ENCODE measurements around the gene FAM210A.

FAM210A gene

DNA sequence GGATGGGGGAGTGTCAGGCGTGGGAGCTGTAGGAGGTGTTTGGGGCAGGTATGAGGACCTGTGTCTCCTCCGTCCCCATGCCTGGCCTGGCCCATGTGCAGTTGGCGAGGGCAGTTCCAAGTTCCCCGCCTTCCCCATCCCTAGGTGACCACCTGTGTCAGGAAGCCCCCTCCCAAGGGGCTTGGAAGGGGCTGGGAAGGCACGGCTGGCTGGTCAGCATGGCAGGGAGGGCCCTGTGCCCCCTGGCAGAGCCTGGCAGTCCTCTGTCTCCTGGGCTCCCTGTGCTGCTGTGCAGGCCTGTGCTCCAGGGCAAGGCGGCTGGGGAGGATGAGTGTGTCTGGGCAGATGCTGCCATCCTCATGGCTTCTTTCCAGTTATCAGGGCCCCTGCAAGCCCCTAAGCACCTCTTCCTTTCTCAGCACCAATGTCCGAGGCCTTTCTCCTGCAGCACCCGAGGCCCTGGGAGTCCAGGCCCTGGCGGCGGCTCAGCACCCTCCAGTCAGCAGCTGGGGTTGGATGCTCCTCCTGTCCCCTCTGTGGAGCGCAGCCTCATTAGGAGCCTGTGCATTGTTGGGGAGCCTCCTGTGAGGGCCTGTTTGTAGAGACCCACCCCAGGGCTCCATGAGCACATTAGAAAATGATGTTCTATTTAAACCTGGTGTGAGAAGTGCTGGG lies 101.7 kb downstream of the FAM210A start:
- FAIRE-seq: no peak
- DNase-seq (ENCODE audit: insufficient read length, low spot score): no peak

DNA sequence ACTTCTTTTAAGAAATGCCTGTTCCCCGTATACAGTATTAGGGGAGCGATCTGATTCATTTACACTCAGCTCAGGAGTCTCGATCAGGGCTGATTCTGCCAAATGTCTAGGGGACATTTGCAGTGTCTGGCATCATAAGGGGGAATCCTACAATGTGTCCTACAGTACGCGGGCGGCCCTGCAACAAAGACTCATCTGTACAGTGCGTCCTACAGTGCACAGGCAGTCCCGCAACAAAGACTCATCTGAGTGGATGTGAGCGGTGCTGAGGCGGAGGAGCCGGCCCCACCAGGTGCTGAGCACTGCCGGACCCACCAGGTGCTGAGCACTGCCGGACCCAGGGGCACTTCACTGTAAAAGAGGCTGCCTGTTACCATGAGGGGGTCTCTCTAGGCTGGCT lies 102.5 kb downstream of the FAM210A start:
- DNase-seq (ENCODE audit: insufficient read length, low spot score) (no peak), FAIRE-seq (no peak)

DNA sequence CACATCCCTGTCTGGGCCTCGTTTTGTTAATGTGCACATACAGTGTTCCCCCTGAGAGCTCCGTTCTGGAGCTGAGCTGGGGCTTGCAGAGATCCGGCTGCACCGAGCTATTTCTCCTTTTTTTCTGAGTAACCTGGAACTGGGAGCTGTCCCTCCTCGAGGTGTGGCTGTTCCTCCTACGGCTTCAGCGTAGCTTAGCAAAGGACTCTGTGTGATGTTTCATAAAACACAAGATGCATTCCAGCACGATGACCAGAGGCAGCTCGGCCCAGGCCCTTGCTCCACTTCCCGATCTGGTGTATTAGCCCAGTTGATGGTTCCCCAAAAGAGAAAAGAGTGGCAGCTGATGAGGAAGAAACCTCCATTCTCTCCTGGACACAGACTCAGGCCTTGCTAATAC lies 103.0 kb downstream of the FAM210A start:
- DNase-seq (ENCODE audit: insufficient read length, low spot score): no peak
- no peak for FAIRE-seq

DNA sequence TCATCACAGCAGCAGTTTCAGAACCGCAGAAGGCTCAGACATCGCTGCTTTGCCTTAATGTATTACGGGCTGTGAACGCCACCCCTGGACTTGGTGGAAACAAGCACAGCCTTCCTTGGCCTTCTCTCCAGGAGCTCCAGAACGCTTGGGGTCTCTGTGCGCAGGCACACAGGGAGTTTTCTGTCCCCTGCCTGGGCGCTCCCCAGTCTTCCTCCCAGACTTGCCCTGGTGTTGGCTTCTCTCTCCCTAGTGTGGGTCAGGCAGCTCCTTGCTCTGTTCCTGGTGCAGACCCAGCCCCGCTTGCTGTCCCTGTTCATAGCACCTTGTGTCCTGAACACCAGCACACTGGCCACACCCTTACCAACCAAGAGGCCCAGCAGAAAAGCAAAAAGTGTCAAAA lies 103.6 kb downstream of the FAM210A start:
- DNase-seq (ENCODE audit: insufficient read length, low spot score): no peak
- FAIRE-seq: no peak

DNA sequence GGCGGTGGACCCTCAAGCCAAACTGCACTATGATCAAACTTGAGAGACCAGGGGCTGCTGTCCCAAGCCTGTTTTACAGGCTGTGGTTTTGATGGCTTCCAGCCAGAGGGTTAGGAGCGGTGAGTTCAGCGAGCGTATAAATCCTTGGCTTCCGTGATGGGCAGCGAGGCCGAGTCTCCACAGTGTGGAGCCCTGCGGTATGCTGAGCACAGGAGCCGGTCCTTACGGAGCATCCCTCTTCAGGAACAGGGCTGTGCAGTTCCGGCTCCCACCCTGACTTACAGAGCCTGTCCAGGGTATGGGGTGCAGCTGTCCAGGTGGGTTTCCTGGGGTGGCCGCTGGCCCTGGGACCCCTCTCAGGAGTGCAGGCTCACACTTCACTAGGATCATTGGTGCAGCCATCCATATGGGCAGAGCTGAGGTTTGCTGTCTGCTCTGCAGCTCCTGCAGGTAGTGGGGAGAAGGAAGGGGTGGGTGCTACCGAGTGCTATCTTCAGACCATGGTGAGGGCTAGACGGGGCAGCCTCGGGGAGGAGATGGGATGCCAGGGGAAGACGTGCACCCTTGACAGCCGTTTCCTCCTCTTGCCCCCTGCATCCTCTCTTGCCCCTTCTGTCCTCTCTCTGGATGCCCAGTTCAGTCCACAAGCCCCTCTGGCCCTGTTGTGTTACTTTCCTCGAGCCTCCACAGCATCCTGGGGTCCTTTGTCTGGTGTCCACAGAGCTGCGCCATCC lies 104.3 kb downstream of the FAM210A start:
- FAIRE-seq (no peak), DNase-seq (ENCODE audit: insufficient read length, low spot score) (no peak)

DNA sequence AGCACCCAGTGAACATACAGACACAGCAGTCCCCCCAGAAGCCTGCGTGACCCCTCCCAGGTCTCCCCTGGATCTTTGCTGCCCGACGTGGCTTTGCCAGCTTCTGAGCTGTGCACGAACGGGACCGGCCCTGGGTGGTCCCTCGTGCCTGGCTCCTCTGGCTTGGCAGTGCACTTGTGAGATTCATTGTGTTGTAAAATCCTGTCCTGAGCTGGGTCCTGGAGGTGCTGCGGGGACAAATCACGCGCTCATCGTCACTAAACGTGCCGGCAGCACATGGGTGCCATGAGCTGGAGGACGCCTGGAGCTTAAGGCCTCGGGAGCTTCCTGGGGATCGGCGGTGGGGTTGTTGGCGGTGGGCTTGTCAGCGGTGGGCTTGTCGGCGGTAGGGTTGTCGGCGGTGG lies 104.9 kb downstream of the FAM210A start:
- DNase-seq (ENCODE audit: insufficient read length, low spot score) (no peak), FAIRE-seq (no peak)

DNA sequence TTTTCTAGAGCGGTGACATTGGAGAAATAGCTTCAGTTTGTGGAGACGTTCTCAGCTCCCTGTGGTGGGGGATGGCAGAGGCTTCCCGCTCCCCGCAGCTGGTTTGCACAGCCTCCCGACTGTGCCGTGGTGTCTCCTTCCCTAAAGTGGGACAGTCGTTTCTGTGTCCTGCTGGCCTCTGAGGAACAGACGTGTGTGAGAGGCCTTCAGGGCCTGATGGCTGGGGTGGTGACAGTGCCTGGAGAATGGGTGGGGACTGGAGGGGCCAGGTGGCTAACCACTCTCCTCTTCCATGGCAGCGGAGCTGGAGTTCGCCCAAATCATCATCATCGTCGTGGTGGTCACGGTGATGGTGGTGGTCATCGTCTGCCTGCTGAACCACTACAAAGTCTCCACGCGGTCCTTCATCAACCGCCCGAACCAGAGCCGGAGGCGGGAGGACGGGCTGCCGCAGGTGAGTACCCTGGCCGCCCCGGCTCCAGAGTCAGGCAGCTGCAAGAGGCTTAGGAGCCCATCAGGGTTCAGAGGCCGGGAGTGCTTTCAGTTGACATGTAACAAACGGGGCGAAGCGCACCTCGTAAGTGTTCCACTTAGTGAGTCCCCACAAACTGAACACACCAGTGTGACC lies 105.4 kb downstream of the FAM210A start:
- FAIRE-seq: no peak
- DNase-seq (ENCODE audit: insufficient read length, low spot score): no peak

DNA sequence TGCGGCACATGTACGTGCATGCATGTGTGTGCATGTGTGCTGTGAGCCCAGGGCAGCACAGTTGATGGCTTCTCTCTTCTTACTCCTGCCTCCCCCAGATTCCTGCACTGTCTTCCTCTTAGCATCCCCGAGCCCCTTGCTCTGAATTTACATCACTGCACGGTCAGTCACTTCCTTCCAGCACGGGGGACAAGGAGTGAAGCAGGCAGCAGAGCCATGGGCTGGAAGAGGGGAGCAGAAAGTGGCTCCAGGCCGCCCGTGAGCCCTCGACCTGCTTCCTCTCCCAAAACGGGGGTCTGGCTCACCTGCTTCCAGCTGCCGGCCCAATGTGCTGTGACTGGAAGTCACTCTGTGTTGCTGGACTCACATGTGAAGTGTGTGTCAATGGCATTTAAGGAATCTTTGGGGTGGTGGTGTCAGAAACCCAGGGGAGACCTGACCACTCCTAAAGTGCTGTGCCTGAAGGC lies 106.1 kb downstream of the FAM210A start:
- FAIRE-seq (no peak), DNase-seq (ENCODE audit: insufficient read length, low spot score) (no peak)

DNA sequence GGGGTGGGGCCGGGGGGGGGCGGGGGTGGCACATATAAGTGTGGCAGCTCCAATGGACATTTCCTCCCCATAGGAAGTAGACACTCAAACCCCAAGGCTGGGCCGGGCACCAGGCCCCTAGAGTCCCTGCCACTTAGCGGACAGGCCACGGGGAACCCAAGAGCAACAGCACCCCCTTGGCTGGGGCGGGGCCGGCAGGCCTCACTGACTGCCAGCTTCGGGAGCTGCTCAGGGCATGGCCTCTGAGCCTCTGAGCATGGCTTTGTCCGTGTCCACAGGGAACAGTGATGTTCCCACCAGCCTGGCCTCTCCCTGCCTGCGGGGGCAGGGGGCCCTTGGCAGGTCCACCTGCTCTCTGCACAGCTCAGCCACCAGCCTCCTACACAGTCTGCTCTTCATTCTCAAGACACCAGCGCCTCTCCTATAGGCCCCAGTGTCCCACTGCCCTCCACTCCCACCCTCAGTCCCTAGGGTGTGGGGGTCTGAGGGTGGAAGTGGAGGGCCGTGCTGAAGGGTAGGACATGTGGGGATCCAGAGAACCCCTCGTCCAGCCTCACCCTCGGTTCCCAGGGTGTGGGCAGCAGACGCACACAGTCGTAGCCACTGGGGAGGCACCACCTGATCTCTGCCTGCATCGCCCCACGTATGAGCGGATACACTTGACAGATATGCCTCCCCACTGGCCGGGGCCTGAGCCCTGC lies 106.7 kb downstream of the FAM210A start:
- no peak for DNase-seq (ENCODE audit: insufficient read length, low spot score)
- no peak for FAIRE-seq

DNA sequence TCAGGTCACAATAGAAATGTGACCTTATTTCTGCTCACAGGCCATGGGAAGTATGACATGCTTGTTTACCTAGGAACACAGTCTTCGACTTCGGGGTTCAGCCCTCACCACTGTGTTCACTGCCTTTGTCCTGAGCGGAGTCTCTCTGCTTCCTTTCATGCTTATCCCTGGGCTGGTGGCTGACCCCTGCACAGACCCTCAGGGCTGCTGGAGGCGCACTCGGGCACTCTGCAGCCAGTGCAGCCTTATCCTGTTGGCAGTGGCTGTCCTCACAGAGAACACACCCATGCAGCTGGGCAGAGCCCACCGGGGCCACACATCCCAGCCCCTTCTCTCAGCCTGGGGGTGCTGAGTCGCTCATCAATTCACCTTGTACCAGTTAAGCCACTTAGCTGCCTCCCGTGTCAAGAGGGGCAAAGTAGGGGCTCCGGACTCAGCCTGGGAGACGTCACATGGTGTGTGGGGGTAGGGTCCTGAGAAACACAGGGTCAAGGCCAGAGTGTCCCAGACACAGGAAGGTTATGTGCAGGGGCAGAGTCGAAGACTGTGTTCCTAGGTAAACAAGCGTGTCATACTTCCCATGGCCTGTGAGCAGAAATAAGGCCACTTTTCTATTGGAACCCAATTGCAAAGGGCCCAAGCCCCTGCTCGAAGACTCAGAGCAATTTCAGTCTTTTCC lies 107.5 kb downstream of the FAM210A start:
- DNase-seq (ENCODE audit: insufficient read length, low spot score) (no peak), FAIRE-seq (no peak)

DNA sequence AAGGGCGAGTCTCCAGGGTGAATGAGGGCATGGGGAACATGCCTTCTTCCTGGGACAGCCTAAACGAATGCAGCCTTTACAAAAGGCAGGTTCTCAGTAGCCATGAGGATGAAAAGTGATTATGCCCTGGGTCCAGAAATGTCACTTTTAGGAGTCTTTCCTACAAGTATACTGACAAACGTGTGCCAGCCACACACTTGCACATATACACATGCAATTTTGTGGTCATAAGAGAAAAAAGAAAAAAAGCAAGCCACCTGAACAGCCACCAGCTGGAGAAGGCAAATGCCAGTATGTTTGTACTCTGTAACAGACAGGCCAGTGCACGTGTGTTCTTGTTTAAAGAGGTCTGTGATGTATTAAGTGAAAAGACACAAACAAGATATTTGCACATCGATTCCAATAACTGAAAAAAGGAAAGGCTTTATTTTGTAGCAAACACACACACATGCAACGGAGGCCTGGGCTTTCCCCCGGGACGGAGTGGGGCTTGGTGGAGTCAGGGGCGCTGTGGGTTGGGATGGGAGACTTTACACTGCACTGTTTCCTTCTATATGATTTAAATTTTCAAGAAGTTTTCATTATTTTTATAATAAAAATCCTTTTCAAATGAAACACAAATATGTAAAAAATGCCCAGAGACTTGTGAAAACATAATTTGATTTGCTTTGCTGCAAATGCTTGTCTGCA lies 108.4 kb downstream of the FAM210A start:
- FAIRE-seq (no peak), DNase-seq (ENCODE audit: insufficient read length, low spot score) (no peak)

DNA sequence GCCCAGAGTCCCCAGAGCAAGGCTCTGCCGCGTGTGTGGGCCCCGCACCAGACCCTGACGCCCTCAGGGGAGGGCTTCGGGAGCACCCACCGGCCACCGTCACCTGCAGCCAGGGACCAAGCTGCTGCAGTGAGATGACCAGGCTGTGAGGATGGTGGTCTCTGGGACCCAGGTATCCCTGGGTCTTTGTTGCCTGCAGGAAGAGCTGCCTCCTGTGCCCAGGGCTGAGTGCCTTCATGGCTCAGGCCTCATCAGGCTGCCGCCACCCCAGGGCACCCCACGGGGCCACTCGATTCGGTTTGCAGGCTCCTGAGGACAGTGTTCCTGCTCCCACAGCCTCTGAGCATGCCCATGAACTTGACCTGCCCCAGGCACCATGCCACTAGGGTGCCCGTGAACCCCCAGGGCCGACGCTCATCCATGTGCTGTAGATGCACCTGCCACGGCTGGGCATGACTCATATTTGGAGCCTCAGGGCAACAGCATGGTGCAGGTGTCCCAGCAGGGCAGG lies 109.8 kb downstream of the FAM210A start:
- DNase-seq (ENCODE audit: insufficient read length, low spot score) (no peak), FAIRE-seq (no peak)

DNA sequence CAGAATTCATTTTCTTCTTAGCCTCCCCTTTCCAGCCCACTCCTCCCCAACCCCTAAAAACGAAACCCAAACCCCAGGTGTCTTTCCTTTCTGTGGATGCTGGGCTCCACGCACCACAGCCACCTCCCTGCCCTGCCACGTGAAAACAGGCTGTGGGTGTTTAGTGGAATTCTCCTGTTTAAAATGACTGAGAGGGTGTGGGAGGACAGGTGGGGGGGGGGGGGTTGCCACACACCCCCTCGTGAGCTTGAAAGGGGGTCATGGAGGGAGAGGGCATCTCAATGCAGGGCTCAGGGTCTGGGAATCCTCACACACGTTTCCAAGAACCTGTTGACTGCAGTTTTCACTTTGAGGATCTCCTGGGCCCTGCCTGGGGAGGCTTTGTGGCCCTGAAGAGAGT lies 110.3 kb downstream of the FAM210A start:
- DNase-seq (ENCODE audit: insufficient read length, low spot score) (no peak), FAIRE-seq (no peak)

DNA sequence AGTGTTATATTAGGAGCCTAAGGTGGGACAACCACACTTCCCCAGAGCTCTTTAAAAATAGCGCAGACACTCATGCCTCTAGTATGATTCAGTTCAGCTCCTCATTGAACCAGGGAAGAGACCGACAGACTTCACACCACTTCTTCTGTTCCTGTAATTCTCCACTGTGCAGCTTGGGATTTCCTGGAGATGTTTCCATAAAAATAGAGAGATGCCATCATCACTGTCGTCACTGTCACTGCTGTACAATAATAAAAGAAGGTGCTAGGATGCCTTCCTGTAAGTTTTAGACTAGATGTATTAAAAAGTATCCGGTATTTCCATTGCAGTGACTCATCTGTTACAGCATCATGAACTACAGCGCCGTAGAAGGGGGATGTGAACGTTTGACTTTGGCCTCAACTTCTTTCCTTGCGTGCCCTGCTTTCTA lies 110.9 kb downstream of the FAM210A start:
- FAIRE-seq (peak; percentile 84), DNase-seq (ENCODE audit: insufficient read length, low spot score) (no peak)

DNA sequence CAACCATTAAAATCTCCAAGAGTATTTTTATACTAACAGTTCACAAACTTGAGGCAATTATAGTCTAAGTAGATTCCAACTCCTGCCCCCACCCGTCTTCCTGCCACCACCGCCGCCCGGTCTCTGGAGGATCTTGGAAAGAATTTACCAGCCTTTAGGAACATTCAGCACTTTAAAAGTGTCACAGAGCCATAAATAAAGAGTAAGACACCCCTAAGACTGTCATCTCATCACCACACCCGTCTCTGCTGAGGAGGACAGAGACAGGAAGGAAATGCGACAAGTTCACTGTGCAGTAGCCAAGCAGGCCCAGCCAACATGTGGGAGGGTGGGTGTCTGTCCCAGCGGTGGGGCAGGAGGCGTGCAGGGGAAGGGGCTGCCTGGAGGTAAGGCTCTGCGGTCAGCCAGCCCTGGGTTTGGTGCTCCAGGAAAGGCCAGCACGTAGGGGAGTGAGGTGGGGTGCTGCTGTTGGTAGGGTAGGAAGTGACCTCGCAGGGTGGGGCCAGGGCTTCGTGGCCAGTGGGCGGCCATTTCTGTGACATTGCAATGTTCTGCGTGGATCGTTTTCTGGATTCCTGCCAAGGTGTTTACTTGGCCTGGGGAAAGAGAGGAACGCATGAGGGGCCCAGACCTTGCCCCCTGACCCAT lies 111.6 kb downstream of the FAM210A start:
- DNase-seq (ENCODE audit: insufficient read length, low spot score): no peak
- FAIRE-seq: peak; percentile 90

DNA sequence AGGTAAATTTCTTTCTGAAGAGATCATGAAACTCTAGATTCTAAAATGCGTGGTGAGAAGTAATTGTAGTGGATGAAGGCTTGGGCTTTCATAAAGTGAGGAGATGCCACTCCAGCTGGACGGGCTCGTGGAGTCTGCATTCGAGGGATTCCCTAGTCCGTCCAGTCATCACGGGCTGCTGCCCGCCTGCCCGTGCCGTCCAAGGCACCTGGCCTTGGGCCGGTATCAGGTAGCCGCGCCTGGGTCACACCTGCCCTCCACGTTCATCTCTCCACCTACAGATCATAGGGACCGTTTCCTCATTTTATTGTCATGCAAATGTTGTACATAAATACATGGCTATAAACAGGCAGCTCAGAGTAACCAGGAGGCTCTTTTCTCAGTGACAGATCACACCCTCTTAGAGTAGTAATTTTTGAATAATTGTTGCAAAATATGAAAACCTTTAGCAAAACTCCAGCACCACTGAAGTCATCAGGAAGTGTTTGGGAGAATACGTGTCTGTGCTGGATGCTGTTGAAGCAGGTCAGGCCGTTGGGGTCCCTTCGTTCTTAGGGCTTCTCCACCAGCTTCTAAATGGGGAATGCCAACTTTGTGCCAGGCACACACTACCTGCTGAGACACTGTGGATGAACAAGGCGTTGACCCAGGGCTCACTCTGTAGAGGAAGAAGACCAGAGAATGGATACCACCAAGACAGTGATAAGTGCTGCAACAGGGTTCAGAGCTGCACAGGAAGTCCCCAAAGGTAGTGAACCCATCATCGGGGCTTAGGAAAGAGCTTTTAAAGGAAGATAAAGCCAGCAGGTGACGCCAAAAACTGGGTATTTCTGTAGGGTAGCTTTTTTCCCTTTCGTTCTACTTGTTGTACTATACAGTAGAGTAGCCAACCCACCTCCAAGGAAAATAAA lies 112.5 kb downstream of the FAM210A start:
- DNase-seq (ENCODE audit: insufficient read length, low spot score) (no peak), FAIRE-seq (peak; percentile 86)
